NCI-H446 (cell line): ENCODE measurements around the gene KMT2D.

Source experiments
- DNase-seq, 2 experiments: peaks; one replicate each; lab custom pipeline; 2025; lab: John Stamatoyannopoulos, UW

KMT2D gene

DNA sequence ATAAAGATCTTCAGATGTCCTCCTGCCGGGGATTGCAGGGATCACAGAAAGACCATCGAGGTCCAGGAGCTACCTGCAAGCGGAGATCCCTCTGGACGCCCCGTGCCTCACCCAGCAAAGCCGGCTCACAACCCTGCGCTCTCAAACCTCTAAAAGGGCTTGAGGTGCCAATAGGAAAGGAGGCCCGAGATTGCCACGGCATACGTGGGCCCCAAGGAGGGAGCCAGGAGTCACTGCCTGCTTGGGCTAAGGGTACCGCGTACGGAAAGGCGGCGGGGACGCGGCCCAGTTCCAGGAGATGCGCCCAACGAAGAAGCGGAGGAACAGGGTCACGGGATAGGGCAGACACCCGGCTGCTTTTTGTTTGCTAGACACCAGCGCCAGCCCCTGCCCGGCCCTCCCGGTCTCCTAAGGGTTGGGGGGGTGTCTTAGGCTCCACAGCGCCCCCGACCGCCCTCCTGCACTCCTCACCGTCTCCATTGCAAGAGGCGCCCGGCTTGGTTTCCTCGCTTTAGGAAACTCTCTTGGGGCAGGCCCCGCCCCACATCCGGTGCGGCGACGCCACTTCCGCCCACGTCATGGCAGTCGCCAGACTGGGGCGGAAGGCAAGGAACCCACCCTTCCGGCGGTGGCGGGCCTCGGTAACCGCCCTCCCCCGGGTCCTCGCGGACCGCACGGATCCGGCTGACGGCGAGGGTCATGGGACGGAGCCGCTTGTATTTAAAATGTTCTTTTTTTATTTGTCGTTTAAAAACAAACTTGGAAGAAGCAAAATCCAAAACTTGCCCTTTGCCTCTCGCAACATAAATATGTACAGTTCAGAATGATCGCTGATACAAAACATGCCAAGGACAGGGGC is 42.1 kb downstream of the KMT2D start, which contains the start of gene PRKAG1:
Gene PRKAG1, minus strand, starts transcription at position 516 of the 859 bp plus-strand sequence. Its CDS starts 36 bp downstream, at position 480.
- peak; percentile 86 to 93 for DNase-seq

- no peak for DNase-seq
Measured at GRCh38 chr12:49017891-49018260, 42.7 kb downstream of the KMT2D start.

DNA sequence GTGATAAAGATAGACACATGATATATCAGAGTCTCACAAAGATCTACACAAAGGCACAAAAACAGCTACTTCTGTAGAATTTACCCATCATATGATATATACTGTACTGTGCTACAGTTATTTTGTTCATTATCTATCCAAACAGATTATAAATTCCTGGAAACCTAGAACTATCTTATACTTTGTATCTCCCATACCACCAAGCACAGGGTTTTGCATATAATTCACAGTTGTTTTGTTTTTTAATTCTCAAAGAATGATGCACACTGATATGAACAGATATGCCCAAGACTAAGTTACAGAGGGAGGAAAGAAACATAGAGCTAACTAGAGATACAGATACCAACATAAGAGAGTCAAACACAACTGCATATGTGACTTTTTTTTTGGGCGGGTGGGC is 45.4 kb downstream of the KMT2D start:
- DNase-seq: no peak

- DNase-seq: no peak
Measured at GRCh38 chr12:49014547-49014946, 46.0 kb downstream of the KMT2D start.

DNA sequence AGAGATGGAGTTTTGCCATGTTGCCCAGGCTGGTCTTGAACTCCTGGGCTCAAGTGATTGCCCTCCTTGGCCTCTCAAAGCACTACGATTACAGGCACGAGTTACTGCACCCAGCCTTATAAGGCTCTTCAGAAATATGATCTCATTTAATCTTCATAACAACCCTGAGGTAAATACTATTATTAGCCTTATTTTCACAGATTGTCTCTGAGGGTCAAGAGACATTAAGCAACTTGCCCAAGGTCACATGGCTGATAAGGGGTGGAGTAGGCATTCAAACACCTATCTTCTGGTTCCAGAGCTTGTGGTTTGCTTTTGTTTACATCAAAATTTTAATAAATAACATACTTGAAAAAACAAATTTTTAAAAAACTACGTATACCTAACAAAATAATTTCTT is 47.2 kb downstream of the KMT2D start:
- no peak for DNase-seq

DNA sequence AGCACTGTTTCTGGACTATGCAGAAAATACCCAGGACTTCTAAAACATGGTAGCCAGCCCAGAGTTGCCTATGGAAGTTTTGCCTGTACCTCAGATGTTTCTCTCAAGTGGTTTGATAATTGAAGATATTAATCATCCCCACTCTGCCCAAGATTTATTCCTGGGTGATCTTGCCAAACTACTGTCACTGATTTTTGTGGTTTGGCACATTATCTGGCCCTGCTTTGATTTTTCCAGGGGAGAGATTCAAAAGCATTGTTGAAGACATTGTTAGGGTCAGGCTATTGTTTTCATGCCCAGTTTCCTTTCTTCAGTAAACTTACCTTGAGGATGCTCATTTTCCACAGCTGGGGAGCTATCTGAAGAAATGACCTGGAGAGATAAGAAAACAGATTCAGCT is 47.9 kb downstream of the KMT2D start:
- no peak for DNase-seq
